ENCODE data around the gene SGMS1. TPM values are rescaled to one million over a fixed set of nuclear protein-coding genes. Genes with fewer than 3 reads are reported as not detected.

The SGMS1 gene
- total and polyA plus RNA-seq, 3 donors from 2014 or later = 30.6 to 90.9 (median 63.2) TPM

DNA sequence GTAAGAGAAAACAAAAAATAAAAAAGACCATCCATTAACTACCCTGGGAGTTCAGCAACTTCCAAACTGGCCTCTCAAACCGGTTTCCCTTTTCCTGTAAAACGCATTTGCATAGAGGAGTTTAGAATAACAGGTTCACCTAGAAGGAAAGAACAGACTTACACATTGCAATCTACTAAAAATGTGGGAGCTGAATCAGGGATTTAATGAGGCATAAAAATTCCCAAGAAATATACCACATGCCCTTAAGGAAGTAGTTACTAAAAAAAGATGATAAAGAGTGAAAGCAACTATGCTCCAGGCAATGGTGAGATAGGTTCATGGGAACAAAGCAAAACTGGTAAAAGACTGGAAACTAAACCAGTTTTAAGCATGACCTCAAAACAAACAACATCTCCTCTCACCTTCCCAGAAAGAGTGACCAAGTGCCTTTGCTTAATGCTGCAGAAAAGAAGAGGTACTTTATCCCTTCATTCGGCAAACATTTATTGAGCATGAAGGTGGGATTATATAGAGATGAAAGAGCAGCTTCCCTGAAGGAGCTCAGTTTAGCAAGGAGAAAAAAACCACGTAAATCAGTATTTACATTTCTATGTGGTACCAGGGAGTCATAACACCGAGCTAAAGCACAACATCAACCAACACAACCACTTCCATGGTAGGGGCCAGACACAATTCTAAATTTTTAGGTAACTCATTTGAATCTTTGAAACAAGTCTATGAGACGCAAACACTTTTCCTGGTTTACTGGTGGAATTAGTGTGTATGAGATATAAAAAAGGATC lies 152.8 kb downstream of the SGMS1 start:
- Histone ChIP-seq H3K4me3 (no peak overlapping the region), H3K36me3 (ENCODE audit: low read depth, missing control alignments) (no peaks in the 10 kb centered on the region), H3K27ac (no peak overlapping the region), H3K9me3 (no peaks in the 10 kb centered on the region), H3K4me1 (no peaks in the 10 kb centered on the region), H3K27me3 (no peaks in the 10 kb centered on the region)
- intact Hi-C loops (cut with DNase I; ENCODE audit: low total_unique reads) = no loop called here
- WGBS, 2 donors = 75 to 86% methylated on average over 6 of the region's 6 CpGs
- DNase-seq = no peak
- TF ChIP-seq, protein P1, sequence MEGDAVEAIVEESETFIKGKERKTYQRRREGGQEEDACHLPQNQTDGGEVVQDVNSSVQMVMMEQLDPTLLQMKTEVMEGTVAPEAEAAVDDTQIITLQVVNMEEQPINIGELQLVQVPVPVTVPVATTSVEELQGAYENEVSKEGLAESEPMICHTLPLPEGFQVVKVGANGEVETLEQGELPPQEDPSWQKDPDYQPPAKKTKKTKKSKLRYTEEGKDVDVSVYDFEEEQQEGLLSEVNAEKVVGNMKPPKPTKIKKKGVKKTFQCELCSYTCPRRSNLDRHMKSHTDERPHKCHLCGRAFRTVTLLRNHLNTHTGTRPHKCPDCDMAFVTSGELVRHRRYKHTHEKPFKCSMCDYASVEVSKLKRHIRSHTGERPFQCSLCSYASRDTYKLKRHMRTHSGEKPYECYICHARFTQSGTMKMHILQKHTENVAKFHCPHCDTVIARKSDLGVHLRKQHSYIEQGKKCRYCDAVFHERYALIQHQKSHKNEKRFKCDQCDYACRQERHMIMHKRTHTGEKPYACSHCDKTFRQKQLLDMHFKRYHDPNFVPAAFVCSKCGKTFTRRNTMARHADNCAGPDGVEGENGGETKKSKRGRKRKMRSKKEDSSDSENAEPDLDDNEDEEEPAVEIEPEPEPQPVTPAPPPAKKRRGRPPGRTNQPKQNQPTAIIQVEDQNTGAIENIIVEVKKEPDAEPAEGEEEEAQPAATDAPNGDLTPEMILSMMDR (IDR thresholded peaks at IDR 0.05) = no peak
- no peak for TF ChIP-seq POLR2A (IDR thresholded peaks at IDR 0.05)

DNA sequence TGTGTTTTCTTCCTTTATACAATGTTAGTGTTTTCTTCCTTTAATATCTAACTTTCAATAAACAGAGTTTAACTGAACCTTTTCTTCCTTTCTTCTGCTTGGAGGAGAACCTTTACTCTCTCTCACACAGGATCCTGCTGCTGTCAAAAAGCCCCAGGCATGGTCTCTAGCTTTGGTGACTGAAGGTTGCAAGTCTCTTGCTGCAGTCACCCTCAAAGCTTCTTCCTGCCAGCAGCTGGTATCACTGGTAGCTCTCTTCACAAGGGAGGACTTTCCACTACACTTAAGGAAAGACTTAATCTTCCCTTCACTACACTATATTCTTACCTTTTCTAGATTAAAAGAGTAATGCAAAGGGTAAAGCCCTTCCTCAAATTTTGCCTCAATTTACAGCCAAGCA lies 153.4 kb downstream of the SGMS1 start:
- Histone ChIP-seq H3K9me3 (no peaks in the 10 kb centered on the region), H3K4me3 (no peak overlapping the region), H3K4me1 (no peaks in the 10 kb centered on the region), H3K27me3 (no peaks in the 10 kb centered on the region), H3K27ac (no peak overlapping the region), H3K36me3 (ENCODE audit: low read depth, missing control alignments) (no peaks in the 10 kb centered on the region)
- TF ChIP-seq, protein P1 (IDR thresholded peaks at IDR 0.05) = no peak
- no peak for TF ChIP-seq POLR2A (IDR thresholded peaks at IDR 0.05)
- intact Hi-C loops (cut with DNase I; ENCODE audit: low total_unique reads) = no loop called here
- DNase-seq = no peak

DNA sequence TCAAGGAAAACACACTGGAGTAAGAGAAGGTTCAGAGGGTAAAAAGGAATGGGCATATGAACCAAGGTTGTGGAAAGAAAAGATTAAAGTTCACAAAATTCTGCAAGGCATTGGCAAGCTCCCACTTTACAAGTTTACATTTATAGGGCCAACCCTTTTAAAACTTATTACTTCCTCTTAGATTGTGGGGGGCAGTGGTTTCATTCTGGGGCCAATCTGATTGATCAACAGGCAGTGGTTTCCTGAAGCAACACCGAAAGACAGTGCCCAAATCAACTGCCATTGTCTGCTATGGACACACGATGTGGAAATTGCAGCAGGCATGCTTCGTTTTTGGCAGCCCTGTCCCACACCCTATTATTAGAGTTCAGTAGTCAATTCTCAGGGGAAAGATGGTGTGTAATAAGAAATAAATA lies 154.0 kb downstream of the SGMS1 start:
- Histone ChIP-seq H3K4me1 (no peaks in the 10 kb centered on the region), H3K27ac (no peak overlapping the region), H3K27me3 (no peaks in the 10 kb centered on the region), H3K9me3 (no peaks in the 10 kb centered on the region), H3K36me3 (ENCODE audit: low read depth, missing control alignments) (no peaks in the 10 kb centered on the region), H3K4me3 (no peak overlapping the region)
- intact Hi-C loops (cut with DNase I; ENCODE audit: low total_unique reads) = no loop called here
- WGBS, 2 donors = 55 to 59% methylated on average over 3 of the region's 3 CpGs
- no peak for DNase-seq
- TF ChIP-seq, protein P1 (IDR thresholded peaks at IDR 0.05) = no peak
- TF ChIP-seq POLR2A (IDR thresholded peaks at IDR 0.05) = no peak

GRCh38 chr10:50469288-50469687 lies 154.5 kb downstream of the SGMS1 start:
- TF ChIP-seq POLR2A (IDR thresholded peaks at IDR 0.05) = no peak
- TF ChIP-seq, protein P1 (IDR thresholded peaks at IDR 0.05) = no peak
- H3K36me3 ChIP-seq (ENCODE audit: low read depth, missing control alignments) = no peaks in the 10 kb centered on the region
- WGBS, 2 donors = 80 to 86% methylated on average over 1 of the region's 1 CpG
- intact Hi-C loops (cut with DNase I; ENCODE audit: low total_unique reads) = no loop called here
- H3K4me3 ChIP-seq = no peak overlapping the region
- H3K27me3 ChIP-seq = no peaks in the 10 kb centered on the region
- no peaks in the 10 kb centered on the region for H3K9me3 ChIP-seq
- H3K27ac ChIP-seq = no peak overlapping the region
- no peaks in the 10 kb centered on the region for H3K4me1 ChIP-seq
- no peak for DNase-seq

GRCh38 chr10:50467209-50467608 lies 156.5 kb downstream of the SGMS1 start:
- DNase-seq = no peak
- H3K36me3 ChIP-seq (ENCODE audit: low read depth, missing control alignments) = no peaks in the 10 kb centered on the region
- H3K27ac ChIP-seq = no peak overlapping the region
- no peaks in the 10 kb centered on the region for H3K4me1 ChIP-seq
- intact Hi-C loops (cut with DNase I; ENCODE audit: low total_unique reads) = no loop called here
- no peaks in the 10 kb centered on the region for H3K27me3 ChIP-seq
- WGBS, 2 donors = 94 to 97% methylated on average over 1 of the region's 1 CpG
- no peaks in the 10 kb centered on the region for H3K9me3 ChIP-seq
- TF ChIP-seq, protein P1 (IDR thresholded peaks at IDR 0.05) = no peak
- no peak for TF ChIP-seq POLR2A (IDR thresholded peaks at IDR 0.05)
- H3K4me3 ChIP-seq = no peak overlapping the region

All from testis (tissue), 3 donors.